HCT116 (cell line): ENCODE data around the gene CST1. TPM values are rescaled to one million over a fixed set of nuclear protein-coding genes. Genes with fewer than 3 reads are reported as not detected.

Experiments
- ATAC-seq: fragments of 200-7000 bp; cut with Tn5 transposase; 2 replicates; pipeline ENCODE4 v1.9.1; 2020; ENCODE audit warnings: mild to moderate bottlenecking, moderate library complexity
- BruUV-seq: library from RNA; stranded (reverse); fragments of 400-500 nt; replicated peaks from 2 replicates; lab custom pipeline; 2021; lab: Mats Ljungman, UMichigan
- CTCF ChIA-PET: fragments of 300-600 bp; sonication (Branson Sonifier 250); formaldehyde crosslinking; loops from one replicate; lab custom pipeline; 2021; ENCODE audit warnings: antibody characterized with exemption; lab: Charles Lee
- POLR2A ChIA-PET: fragments of 300-600, 350-600 bp; sonication (Branson Sonifier 250); formaldehyde crosslinking; loops from one replicate; lab custom pipeline; 2021; ENCODE audit warnings: antibody characterized with exemption; lab: Charles Lee
- RAD21 ChIA-PET, 2 experiments: fragments of 300-600 bp; sonication (Branson Sonifier 250); formaldehyde crosslinking; loops; one replicate each; lab custom pipeline; 2023; ENCODE audit warnings: low total read pairs in 2 of 2; ENCODE audit not compliant: uncharacterized antibody in 2 of 2, unreplicated experiment in 2 of 2, low non-redundant PET in 1 of 2; lab: Charles Lee
- DNase-seq: peaks from one replicate; pipeline ENCODE4 v3.0.0-alpha.2; 2010; ENCODE audit warnings: low read depth, low spot score
- H2AFZ ChIP-seq: fragments of 200-600 bp; shearing (Covaris generic), sonication (generic); 2 replicates; pipeline ENCODE4 v1.6.1; 2017; ENCODE audit warnings: low read depth, mixed run types, mixed read lengths, antibody characterized with exemption, low read length; ENCODE audit not compliant: poor library complexity, severe bottlenecking
- H3K27ac ChIP-seq: 2 replicates; pipeline ENCODE4 v1.5.1; 2012; ENCODE audit warnings: low read depth, low read length
- H3K27me3 ChIP-seq: fragments of 200-600 bp; sonication (generic); 2 replicates; pipeline ENCODE4 v1.6.1; 2016; ENCODE audit warnings: mixed run types, low read length, mixed read lengths; ENCODE audit not compliant: insufficient read depth
- H3K36me3 ChIP-seq, 2 experiments: fragments of 200-500 bp in 1 of 2; fragments of 200-600 bp in 1 of 2; sonication (Bioruptor generic) in 1 of 2; sonication (generic) in 1 of 2; 2 replicates each; pipeline versions ENCODE4 v1.5.1 to v1.6.1; 2014 to 2016; ENCODE audit warnings: low read length in 2 of 2, inconsistent platforms in 1 of 2, mixed read lengths in 1 of 2, mixed run types in 1 of 2; ENCODE audit not compliant: insufficient read depth in 2 of 2, control insufficient read depth in 1 of 2
- H3K4me1 ChIP-seq, 2 experiments: fragments of 200-600 bp in 1 of 2; sonication (generic) in 1 of 2; 2 replicates each; pipeline versions ENCODE4 v1.5.1 to v1.6.1; 2012 to 2017; ENCODE audit warnings: low read length in 2 of 2, inconsistent platforms in 1 of 2, mild to moderate bottlenecking in 1 of 2, mixed read lengths in 1 of 2, mixed run types in 1 of 2, moderate library complexity in 1 of 2; ENCODE audit not compliant: insufficient read depth in 2 of 2, control insufficient read depth in 1 of 2
- H3K4me2 ChIP-seq: fragments of 200-600 bp; sonication (generic); 2 replicates; pipeline ENCODE4 v1.6.1; 2017; ENCODE audit warnings: mixed run types, low read length, mixed read lengths
- H3K4me3 ChIP-seq, 2 experiments: fragments of 200-600 bp in 1 of 2; sonication (generic) in 1 of 2; replicated peaks in 1 of 2; 2 replicates each; pipeline ENCODE4 v1.5.1; 2011 to 2016; ENCODE audit warnings: low read length in 2 of 2, control low read depth in 1 of 2, low read depth in 1 of 2, mild to moderate bottlenecking in 1 of 2, mixed read lengths in 1 of 2, mixed run types in 1 of 2
- H3K79me2 ChIP-seq: fragments of 200-600 bp; sonication (generic); 2 replicates; pipeline ENCODE4 v1.6.1; 2017; ENCODE audit warnings: mild to moderate bottlenecking, mixed run types, low read length, moderate library complexity, mixed read lengths; ENCODE audit not compliant: insufficient read depth
- H3K9ac ChIP-seq: fragments of 200-600 bp; sonication (generic); 2 replicates; pipeline ENCODE4 v1.6.1; 2016; ENCODE audit warnings: low read length, mixed read lengths
- H3K9me2 ChIP-seq: fragments of 200-600 bp; sonication (generic), shearing (Covaris generic); 2 replicates; pipeline ENCODE4 v1.6.1; 2017; ENCODE audit warnings: mixed run types, mild to moderate bottlenecking, moderate library complexity; ENCODE audit not compliant: insufficient read depth
- H3K9me3 ChIP-seq, 2 experiments: fragments of 200-500 bp in 1 of 2; fragments of 200-600 bp in 1 of 2; sonication (Bioruptor generic) in 1 of 2; sonication (generic) in 1 of 2; 2 replicates each; pipeline ENCODE4 v1.6.1; 2014 to 2017; ENCODE audit warnings: low read length in 2 of 2, mixed read lengths in 2 of 2, inconsistent platforms in 1 of 2, low read depth in 1 of 2, mild to moderate bottlenecking in 1 of 2, mixed run types in 1 of 2, moderate library complexity in 1 of 2; ENCODE audit not compliant: control insufficient read depth in 1 of 2, insufficient read depth in 1 of 2
- H4K20me1 ChIP-seq: fragments of 200-600 bp; sonication (generic), shearing (Covaris generic); 2 replicates; pipeline ENCODE4 v1.6.1; 2017; ENCODE audit warnings: mixed run types, mild to moderate bottlenecking, moderate library complexity; ENCODE audit not compliant: insufficient read depth
- ATF3 ChIP-seq: IDR thresholded peaks from 2 replicates; pipeline ENCODE4 v1.6.1; 2012
- CBX3 ChIP-seq: IDR thresholded peaks from 2 replicates; pipeline ENCODE4 v1.6.1; 2012; ENCODE audit warnings: low read depth
- CEBPB ChIP-seq: IDR thresholded peaks from 2 replicates; pipeline ENCODE4 v1.6.1; 2012; ENCODE audit warnings: low read depth
- CTCF ChIP-seq, 3 experiments: fragments of 200-600 bp in 1 of 3; sonication (generic) in 1 of 3; IDR thresholded peaks in 2 of 3; conservative IDR thresholded peaks in 1 of 3; 2 replicates each; pipeline ENCODE4 v1.5.1; 2012 to 2017; ENCODE audit warnings: low read depth in 2 of 3, low read length in 2 of 3, antibody characterized with exemption in 1 of 3, borderline replicate concordance in 1 of 3, control low read depth in 1 of 3, mild to moderate bottlenecking in 1 of 3, mixed read lengths in 1 of 3, mixed run types in 1 of 3, moderate library complexity in 1 of 3; ENCODE audit not compliant: insufficient read depth in 1 of 3
- EGR1 ChIP-seq: IDR thresholded peaks from 2 replicates; pipeline ENCODE4 v1.6.1; 2012; ENCODE audit warnings: low read depth
- ELF1 ChIP-seq: IDR thresholded peaks from 2 replicates; pipeline ENCODE4 v1.6.1; 2012; ENCODE audit warnings: low read depth, borderline replicate concordance
- EZH2 ChIP-seq: fragments of 200-600 bp; sonication (generic); IDR thresholded peaks from 2 replicates; pipeline ENCODE4 v1.6.1; 2017; ENCODE audit warnings: antibody characterized with exemption, mixed run types
- EZH2phosphoT487 ChIP-seq: fragments of 200-600 bp; IDR thresholded peaks from 2 replicates; pipeline ENCODE4 v1.6.1; 2018; ENCODE audit warnings: antibody characterized with exemption, borderline replicate concordance
- FOSL1 ChIP-seq: IDR thresholded peaks from 2 replicates; pipeline ENCODE4 v1.6.1; 2012; ENCODE audit warnings: low read depth
- JUND ChIP-seq: IDR thresholded peaks from 2 replicates; pipeline ENCODE4 v1.6.1; 2012
- MAX ChIP-seq: IDR thresholded peaks from 2 replicates; pipeline ENCODE4 v1.6.1; 2012
- POLR2A ChIP-seq: IDR thresholded peaks from 2 replicates; pipeline ENCODE4 v1.7.0; 2011; ENCODE audit warnings: borderline replicate concordance; ENCODE audit not compliant: insufficient read depth, insufficient read length; ENCODE audit errors: extremely low read depth
- POLR2AphosphoS5 ChIP-seq: IDR thresholded peaks from 2 replicates; pipeline ENCODE4 v1.6.1; 2011; ENCODE audit warnings: mild to moderate bottlenecking, low read depth, low read length, moderate library complexity
- REST ChIP-seq: IDR thresholded peaks from 2 replicates; pipeline ENCODE4 v1.6.1; 2012; ENCODE audit warnings: low read depth
- SP1 ChIP-seq: IDR thresholded peaks from 2 replicates; pipeline ENCODE4 v1.6.1; 2012; ENCODE audit warnings: low read depth
- SRF ChIP-seq: IDR thresholded peaks from 2 replicates; pipeline ENCODE4 v1.6.1; 2012; ENCODE audit warnings: low read depth
- TCF7L2 ChIP-seq: IDR thresholded peaks from 2 replicates; pipeline ENCODE4 v1.7.0; 2011; ENCODE audit warnings: borderline replicate concordance, inconsistent platforms; ENCODE audit not compliant: insufficient read depth, insufficient read length; ENCODE audit errors: extremely low read depth
- ZBTB33 ChIP-seq: IDR thresholded peaks from 2 replicates; pipeline ENCODE4 v1.6.1; 2011; ENCODE audit warnings: mild to moderate bottlenecking, low read length, moderate library complexity; ENCODE audit not compliant: insufficient replicate concordance; ENCODE audit errors: extremely low read depth
- ZFX ChIP-seq: fragments of 450-650 bp; IDR thresholded peaks from 2 replicates; pipeline ENCODE4 v1.6.1; 2017
- ZNF274 ChIP-seq: fragments of 200-500 bp; sonication (Bioruptor generic); IDR thresholded peaks from 2 replicates; pipeline ENCODE4 v1.6.1; 2014; ENCODE audit warnings: mild to moderate bottlenecking, low read depth, low read length, inconsistent platforms
- intact Hi-C: fragments of 100-400 bp; cut with micrococcal nuclease; formaldehyde crosslinking; loops from 2 replicates; pipeline ENCODE4 v1.10.0; 2022
- total RNA-seq: library from RNA; stranded (reverse); gene quantifications from one replicate; pipeline ENCODE4 v1.2.1, GENCODE V29; 2021; ENCODE audit not compliant: unreplicated experiment

CST1 gene
- total RNA-seq, 1 experiment from 2014 or later, result not detected

- Histone ChIP-seq H3K27ac (no peak overlapping the region), H3K4me3 (no peak overlapping the region), H3K4me2 (no peak overlapping the region), H3K36me3 (no peaks in the 10 kb centered on the region), H3K9me2 (no peaks in the 10 kb centered on the region), H3K9me3 (no peaks in the 10 kb centered on the region), H2AFZ (no peak overlapping the region), H3K79me2 (no peaks in the 10 kb centered on the region), H3K4me1 (no peaks in the 10 kb centered on the region), H4K20me1 (no peaks in the 10 kb centered on the region), H3K9ac (no peak overlapping the region), H3K27me3 (peaks cover 16% of the 10 kb centered on the region; the same call in 1 of the 2 replicates)
- CTCF ChIA-PET, result no interaction called here
- DNase-seq (no peak), ATAC-seq (no peak)
- intact Hi-C loops, result no loop called here
- RAD21 ChIA-PET, result no interaction called here
- POLR2A ChIA-PET, result no interaction called here
- BruUV-seq, result no TSS peak
- TF ChIP-seq FOSL1, result no peak
- no peak for TF ChIP-seq TCF7L2
- no peak for TF ChIP-seq CEBPB
- no peak for TF ChIP-seq ZFX
- no peak for TF ChIP-seq ZBTB33
- TF ChIP-seq CBX3, result no peak
- TF ChIP-seq MAX, result no peak
- TF ChIP-seq CTCF (IDR thresholded peaks at IDR 0.05 in 2 of 3, conservative IDR thresholded peaks at IDR 0.05 in 1 of 3; ENCODE audit: borderline replicate concordance in 1 of 3, insufficient read depth in 1 of 3, low read depth in 2 of 3, low read length in 2 of 3), result no peak
- TF ChIP-seq SP1, result no peak
- no peak for TF ChIP-seq REST
- TF ChIP-seq ELF1, result no peak
- TF ChIP-seq POLR2AphosphoS5, result no peak
- TF ChIP-seq EZH2, result no peak
- TF ChIP-seq JUND, result no peak
- no peak for TF ChIP-seq EZH2phosphoT487
- no peak for TF ChIP-seq ATF3
- no peak for TF ChIP-seq SRF
- no peak for TF ChIP-seq EGR1
- TF ChIP-seq ZNF274, result no peak
- TF ChIP-seq POLR2A, result no peak
Measured at GRCh38 chr20:23745247-23745646, 5.5 kb downstream of the CST1 start.
